B cell (primary cell): ENCODE data around the gene TMPRSS9. TPM values are rescaled to one million over a fixed set of nuclear protein-coding genes. Genes with fewer than 3 reads are reported as not detected.

Experiments used
- ATAC-seq: fragments of 200-7000 bp; cut with Tn5 transposase; one replicate; pipeline ENCODE4 v1.10.0; 2021; ENCODE audit warnings: low read depth, mild to moderate bottlenecking, moderate number of reproducible peaks, moderate library complexity
- CTCF ChIA-PET: fragments of 350-600 bp; sonication (Branson Sonifier 250); formaldehyde crosslinking; loops from one replicate; lab custom pipeline; 2021; ENCODE audit warnings: antibody characterized with exemption, inconsistent platforms; lab: Charles Lee
- POLR2A ChIA-PET: fragments of 350-600 bp; sonication (Branson Sonifier 250); formaldehyde crosslinking; loops from one replicate; lab custom pipeline; 2021; ENCODE audit warnings: antibody characterized with exemption; lab: Charles Lee
- DNase-seq: peaks from one replicate; pipeline ENCODE4 v3.0.0; 2013
- H2AFZ ChIP-seq: 2 replicates; pipeline ENCODE4 v1.6.1; 2012; ENCODE audit warnings: mild to moderate bottlenecking, low read depth, low read length; ENCODE audit not compliant: insufficient read depth, poor library complexity, severe bottlenecking
- H3K27ac ChIP-seq, 2 donors: 1 replicate in 1 of 2; 2 replicates in 1 of 2; pipeline ENCODE4 v1.5.1; 2012 to 2013; ENCODE audit warnings: low read length in 2 of 2, mild to moderate bottlenecking in 2 of 2, moderate library complexity in 1 of 2
- H3K27me3 ChIP-seq, 4 experiments: fragments of 200-600 bp in 1 of 4; sonication (generic) in 1 of 4; replicated peaks in 1 of 4; 1 replicate in 2 of 4; 2 replicates in 2 of 4; pipeline versions ENCODE4 v1.6.1 to v1.7.0; 2013 to 2016; ENCODE audit warnings: low read length in 3 of 4, mild to moderate bottlenecking in 2 of 4, mixed read lengths in 1 of 4, moderate library complexity in 1 of 4; ENCODE audit not compliant: insufficient read depth in 4 of 4, control insufficient read depth in 3 of 4; ENCODE audit errors: control extremely low read depth in 1 of 4
- H3K36me3 ChIP-seq, 2 experiments: replicated peaks in 1 of 2; 1 replicate in 1 of 2; 2 replicates in 1 of 2; pipeline versions ENCODE4 v1.6.1 to v1.7.1; 2013; ENCODE audit warnings: low read length in 1 of 2; ENCODE audit not compliant: insufficient read depth in 2 of 2, control insufficient read depth in 1 of 2; ENCODE audit errors: control extremely low read depth in 1 of 2, extremely low read depth in 1 of 2
- H3K4me1 ChIP-seq, 2 donors: fragments of 200-600 bp in 1 of 2; sonication (generic) in 1 of 2; 1 replicate in 1 of 2; 2 replicates in 1 of 2; pipeline versions ENCODE4 v1.5.1 to v1.6.1; 2013 to 2017; ENCODE audit warnings: low read length in 2 of 2; ENCODE audit not compliant: control insufficient read depth in 2 of 2, insufficient read depth in 2 of 2
- H3K4me2 ChIP-seq: replicated peaks from 2 replicates; pipeline ENCODE3; 2012; ENCODE audit warnings: mild to moderate bottlenecking, low read depth, low read length; ENCODE audit not compliant: poor library complexity, severe bottlenecking
- H3K4me3 ChIP-seq, 5 experiments: fragments of 200-600 bp in 1 of 5; sonication (generic) in 1 of 5; 1 replicate in 3 of 5; 2 replicates in 2 of 5; pipeline versions ENCODE4 v1.5.1 to v1.7.0; 2011 to 2016; ENCODE audit warnings: low read length in 4 of 5, mild to moderate bottlenecking in 4 of 5, low read depth in 2 of 5, control low read depth in 1 of 5, moderate library complexity in 1 of 5; ENCODE audit not compliant: insufficient read depth in 1 of 5; ENCODE audit errors: control extremely low read depth in 1 of 5, extremely low read depth in 1 of 5
- H3K79me2 ChIP-seq: fragments of 200-600 bp; sonication (generic); one replicate; pipeline ENCODE4 v1.6.0; 2016; ENCODE audit warnings: low read length; ENCODE audit not compliant: control insufficient read depth, insufficient read depth
- H3K9ac ChIP-seq: fragments of 200-600 bp; sonication (generic); 2 replicates; pipeline ENCODE4 v1.6.1; 2017; ENCODE audit warnings: mild to moderate bottlenecking, low read length, moderate library complexity
- H3K9me3 ChIP-seq, 3 donors: one replicate each; pipeline versions ENCODE4 v1.6.1 to v1.7.1; 2013; ENCODE audit warnings: low read length in 2 of 3; ENCODE audit not compliant: control insufficient read depth in 2 of 3, insufficient read depth in 1 of 3; ENCODE audit errors: control extremely low read depth in 1 of 3
- H4K20me1 ChIP-seq: 2 replicates; pipeline ENCODE4 v1.6.0; 2012; ENCODE audit warnings: mild to moderate bottlenecking, low read length; ENCODE audit not compliant: insufficient read depth, control insufficient read depth, poor library complexity, severe bottlenecking
- H3K27ac Mint-ChIP-seq: one replicate; pipeline ENCODE4 v1.8.0; 2021; ENCODE audit warnings: mixed read lengths
- H3K27me3 Mint-ChIP-seq: one replicate; pipeline ENCODE4 v1.8.0; 2021; ENCODE audit warnings: mixed read lengths
- H3K4me1 Mint-ChIP-seq: one replicate; pipeline ENCODE4 v1.8.0; 2021; ENCODE audit warnings: mixed read lengths
- H3K4me3 Mint-ChIP-seq: one replicate; pipeline ENCODE4 v1.8.0; 2021; ENCODE audit warnings: mixed read lengths
- H3K9me3 Mint-ChIP-seq: one replicate; pipeline ENCODE4 v1.8.0; 2022; ENCODE audit warnings: mixed read lengths; ENCODE audit not compliant: insufficient read depth
- EZH2 ChIP-seq: IDR thresholded peaks from 2 replicates; pipeline ENCODE4 v1.6.1; 2012; ENCODE audit warnings: borderline replicate concordance, low read depth, mild to moderate bottlenecking, moderate library complexity, low read length; ENCODE audit not compliant: insufficient read depth, poor library complexity, severe bottlenecking
- WGBS: methylation state at CpG from one replicate; pipeline ENCODE4 v1.1.5; 2013; ENCODE audit warnings: missing lambda C conversion rate; ENCODE audit not compliant: insufficient coverage; 5-methylcytosine and 5-hydroxymethylcytosine counted together
- intact Hi-C: fragments of 100-400 bp; cut with micrococcal nuclease; formaldehyde crosslinking; loops from one replicate; pipeline ENCODE4 v1.10.0; 2022
- polyA plus RNA-seq: library from polyadenylated mRNA; depleted of rRNA; stranded (reverse); fragments of >200 nt; gene quantifications from 2 replicates; pipeline ENCODE4 v1.2.3, GENCODE V29; 2012
- total RNA-seq, 2 donors: library from RNA; stranded (reverse); fragments of 120-200 nt in 1 of 2; gene quantifications; 1 replicate in 1 of 2; 2 replicates in 1 of 2; pipeline versions ENCODE4 v1.2.3 to v1.2.4, GENCODE V29; 2013 to 2022
- TF ChIP-seq, protein P1 (sequence below): fragments of 200-600 bp; IDR thresholded peaks from one replicate; pipeline ENCODE4 v1.8.0; 2022; ENCODE audit warnings: antibody characterized with exemption, mild to moderate bottlenecking

Gene TMPRSS9
- total and polyA plus RNA-seq, 2 donors (not counting 1 experiment from before 2014, with no cell fraction given): not detected

DNA sequence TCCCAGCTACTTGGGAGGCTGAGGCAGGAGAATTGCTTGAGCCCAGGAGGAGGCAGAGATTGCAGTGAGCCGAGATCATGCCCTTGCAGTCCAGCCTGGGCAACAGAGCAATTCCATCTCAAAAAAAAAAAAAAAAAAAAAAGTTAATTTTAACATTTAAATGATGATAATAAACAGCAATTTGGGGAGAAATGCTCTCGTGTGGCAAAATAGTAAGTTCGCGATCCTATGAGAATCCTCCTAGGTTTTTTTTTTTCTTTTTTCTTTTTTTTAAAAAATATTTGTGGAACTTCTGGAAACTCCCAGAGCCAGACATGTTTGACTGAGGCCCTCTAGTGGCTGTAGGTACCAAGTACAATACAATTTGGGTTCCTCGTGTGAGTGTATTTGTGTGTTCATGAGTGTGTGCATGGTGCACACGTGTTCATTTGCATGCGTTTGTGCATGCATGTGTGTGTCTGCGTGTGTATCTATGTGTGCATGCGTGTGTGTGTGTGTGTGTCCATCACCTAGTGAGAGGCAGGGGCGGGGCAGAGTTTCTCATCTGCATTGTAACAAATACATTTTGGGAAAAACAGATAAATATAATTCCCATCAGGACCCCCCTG lies 31.2 kb downstream of the TMPRSS9 start:
- POLR2A ChIA-PET: interaction anchor here (0.6 to 0.7 kb wide), 5 partner anchors 28 to 160 kb away, joined by 3 to 9 read pairs (median 4); no protein-coding TSS in a partner anchor
- intact Hi-C loops: loop anchor here (1.0 to 10.0 kb wide), 3 partner anchors 155 to 239 kb away; partner anchors contain the start of genes AP3D1, PLEKHJ1 and SF3A2

More for the DNA sequence above, 31.2 kb downstream of the TMPRSS9 start:
- H3K4me2 ChIP-seq: peak overlapping the region; percentile 21
- TF ChIP-seq, protein P1, sequence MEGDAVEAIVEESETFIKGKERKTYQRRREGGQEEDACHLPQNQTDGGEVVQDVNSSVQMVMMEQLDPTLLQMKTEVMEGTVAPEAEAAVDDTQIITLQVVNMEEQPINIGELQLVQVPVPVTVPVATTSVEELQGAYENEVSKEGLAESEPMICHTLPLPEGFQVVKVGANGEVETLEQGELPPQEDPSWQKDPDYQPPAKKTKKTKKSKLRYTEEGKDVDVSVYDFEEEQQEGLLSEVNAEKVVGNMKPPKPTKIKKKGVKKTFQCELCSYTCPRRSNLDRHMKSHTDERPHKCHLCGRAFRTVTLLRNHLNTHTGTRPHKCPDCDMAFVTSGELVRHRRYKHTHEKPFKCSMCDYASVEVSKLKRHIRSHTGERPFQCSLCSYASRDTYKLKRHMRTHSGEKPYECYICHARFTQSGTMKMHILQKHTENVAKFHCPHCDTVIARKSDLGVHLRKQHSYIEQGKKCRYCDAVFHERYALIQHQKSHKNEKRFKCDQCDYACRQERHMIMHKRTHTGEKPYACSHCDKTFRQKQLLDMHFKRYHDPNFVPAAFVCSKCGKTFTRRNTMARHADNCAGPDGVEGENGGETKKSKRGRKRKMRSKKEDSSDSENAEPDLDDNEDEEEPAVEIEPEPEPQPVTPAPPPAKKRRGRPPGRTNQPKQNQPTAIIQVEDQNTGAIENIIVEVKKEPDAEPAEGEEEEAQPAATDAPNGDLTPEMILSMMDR: peak; percentile 92
- TF ChIP-seq EZH2: no peak
- 0% methylated on average over 4 of the region's 10 CpGs for WGBS
- Mint-ChIP-seq H3K27me3 (no peaks in the 10 kb centered on the region), H3K4me1 (peaks cover 32% of the 10 kb centered on the region), H3K9me3 (no peaks in the 10 kb centered on the region), H3K27ac (peak overlapping the region; percentile 70), H3K4me3 (peak overlapping the region; percentile 61)
- no peaks in the 10 kb centered on the region for H4K20me1 ChIP-seq
- H3K9me3 ChIP-seq: no peaks in the 10 kb centered on the region
- CTCF ChIA-PET: interaction anchor here (0.7 to 5.7 kb wide), 27 partner anchors 8 to 261 kb away, joined by 3 to 58 read pairs (median 4); partner anchors contain the start of genes AP3D1, LMNB2, LSM7 and SPPL2B
- peak; percentile 82 for DNase-seq
- H3K27me3 ChIP-seq: no peaks in the 10 kb centered on the region
- H3K27ac ChIP-seq: no peak overlapping the region
- no peak overlapping the region for H3K4me3 ChIP-seq
- H2AFZ ChIP-seq: no peak overlapping the region
- peak; percentile 51 for ATAC-seq
- no peak overlapping the region for H3K9ac ChIP-seq
- H3K36me3 ChIP-seq: no peaks in the 10 kb centered on the region
- peaks cover 16 to 31% of the 10 kb centered on the region in 2 donors for H3K4me1 ChIP-seq
- no peaks in the 10 kb centered on the region for H3K79me2 ChIP-seq
